WTC11 (cell line): ENCODE data around the gene EPC1. TPM values are rescaled to one million over a fixed set of nuclear protein-coding genes. Genes with fewer than 3 reads are reported as not detected.

Experiments
- ATAC-seq: fragments of 200-7000 bp; cut with Tn5 transposase; 2 replicates; pipeline ENCODE4 v1.10.0; 2021; ENCODE audit warnings: mild to moderate bottlenecking, moderate library complexity
- CTCF ChIA-PET: fragments of 300-600 bp; sonication (Branson Sonifier 250); formaldehyde crosslinking; loops from one replicate; lab custom pipeline; 2021; ENCODE audit warnings: antibody characterized with exemption; lab: Charles Lee
- POLR2A ChIA-PET: fragments of 350-600 bp; sonication (Branson Sonifier 250); formaldehyde crosslinking; loops from one replicate; lab custom pipeline; 2021; ENCODE audit warnings: antibody characterized with exemption; lab: Charles Lee
- DNase-seq: peaks from one replicate; pipeline ENCODE4 v3.0.0; 2021; ENCODE audit warnings: low spot score
- H3K27ac Mint-ChIP-seq: 2 replicates; pipeline ENCODE4 v1.8.0; 2021; ENCODE audit warnings: mixed read lengths
- H3K27me3 Mint-ChIP-seq: 2 replicates; pipeline ENCODE4 v1.8.0; 2021; ENCODE audit warnings: low read depth, mild to moderate bottlenecking, moderate library complexity, mixed read lengths
- H3K36me3 Mint-ChIP-seq: 2 replicates; pipeline ENCODE4 v1.8.0; 2021; ENCODE audit warnings: mixed read lengths
- H3K4me1 Mint-ChIP-seq: 2 replicates; pipeline ENCODE4 v1.8.0; 2022; ENCODE audit warnings: mixed read lengths
- H3K4me3 Mint-ChIP-seq: 2 replicates; pipeline ENCODE4 v1.8.0; 2021; ENCODE audit warnings: mild to moderate bottlenecking, moderate library complexity, mixed read lengths
- H3K9me3 Mint-ChIP-seq: 2 replicates; pipeline ENCODE4 v1.8.0; 2021; ENCODE audit warnings: mixed read lengths
- AFF4 ChIP-seq: sonication (generic); formaldehyde crosslinking; IDR thresholded peaks from 2 replicates; pipeline ENCODE4 v1.8.1; 2023; ENCODE audit warnings: mild to moderate bottlenecking, missing genetic modification reagents, borderline replicate concordance
- CREM ChIP-seq: sonication (generic); formaldehyde crosslinking; IDR thresholded peaks from 2 replicates; pipeline ENCODE4 v1.8.1; 2022; ENCODE audit warnings: mild to moderate bottlenecking, missing genetic modification reagents, moderate library complexity
- CTCF ChIP-seq: fragments of 200-600 bp; IDR thresholded peaks from 2 replicates; pipeline ENCODE4 v1.8.0; 2022; ENCODE audit warnings: antibody characterized with exemption
- E2F1 ChIP-seq: sonication (generic); formaldehyde crosslinking; IDR thresholded peaks from 2 replicates; pipeline ENCODE4 v1.8.0; 2022; ENCODE audit warnings: mild to moderate bottlenecking, missing genetic modification reagents
- E2F4 ChIP-seq: sonication (generic); formaldehyde crosslinking; IDR thresholded peaks from 2 replicates; pipeline ENCODE4 v1.8.1; 2022; ENCODE audit warnings: low read depth, mild to moderate bottlenecking, moderate library complexity, missing genetic modification reagents, borderline replicate concordance
- ELF4 ChIP-seq: sonication (generic); formaldehyde crosslinking; IDR thresholded peaks from 2 replicates; pipeline ENCODE4 v1.8.1; 2022; ENCODE audit warnings: low read depth, mild to moderate bottlenecking, moderate library complexity, missing genetic modification reagents
- FOXP1 ChIP-seq: sonication (generic); formaldehyde crosslinking; IDR thresholded peaks from 2 replicates; pipeline ENCODE4 v1.8.0; 2022; ENCODE audit warnings: missing genetic modification reagents, mild to moderate bottlenecking, moderate library complexity, borderline replicate concordance
- KAT7 ChIP-seq: sonication (generic); formaldehyde crosslinking; IDR thresholded peaks from 2 replicates; pipeline ENCODE4 v1.8.1; 2023; ENCODE audit warnings: missing genetic modification reagents, mild to moderate bottlenecking, borderline replicate concordance
- MXD4 ChIP-seq: fragments of 250-450 bp; sonication (Bioruptor Pico); IDR thresholded peaks from 2 replicates; pipeline ENCODE4 v1.8.0; 2021; ENCODE audit warnings: mild to moderate bottlenecking, moderate library complexity, borderline replicate concordance
- NFYB ChIP-seq: sonication (generic); formaldehyde crosslinking; conservative IDR thresholded peaks from 2 replicates; pipeline ENCODE4 v1.8.0; 2022; ENCODE audit warnings: low read depth, missing genetic modification reagents
- PRDM15 ChIP-seq: sonication (generic); formaldehyde crosslinking; IDR thresholded peaks from 2 replicates; pipeline ENCODE4 v1.8.0; 2022; ENCODE audit warnings: missing genetic modification reagents
- PRRX2 ChIP-seq: fragments of 250-450 bp; sonication (Bioruptor Pico); IDR thresholded peaks from 2 replicates; pipeline ENCODE4 v1.8.0; 2021; ENCODE audit warnings: mild to moderate bottlenecking
- TEAD1 ChIP-seq: sonication (generic); formaldehyde crosslinking; IDR thresholded peaks from 2 replicates; pipeline ENCODE4 v1.8.0; 2022; ENCODE audit warnings: mild to moderate bottlenecking, missing genetic modification reagents
- TP53 ChIP-seq: sonication (generic); formaldehyde crosslinking; IDR thresholded peaks from 2 replicates; pipeline ENCODE4 v1.8.1; 2023; ENCODE audit warnings: mild to moderate bottlenecking, missing genetic modification reagents
- ZNF219 ChIP-seq: sonication (generic); formaldehyde crosslinking; IDR thresholded peaks from 2 replicates; pipeline ENCODE4 v1.8.0; 2023; ENCODE audit warnings: missing genetic modification reagents, mild to moderate bottlenecking, borderline replicate concordance
- ZNF423 ChIP-seq: fragments of 250-450 bp; sonication (Bioruptor Pico); IDR thresholded peaks from 2 replicates; pipeline ENCODE4 v2.1.2; 2022; ENCODE audit warnings: mild to moderate bottlenecking, moderate library complexity
- ZNF532 ChIP-seq: fragments of 250-450 bp; sonication (Bioruptor Pico); IDR thresholded peaks from 2 replicates; pipeline ENCODE4 v1.9.0; 2021; ENCODE audit warnings: mild to moderate bottlenecking, borderline replicate concordance
- total RNA-seq: library from RNA; stranded (reverse); gene quantifications from 3 replicates; pipeline ENCODE4 v1.2.3, GENCODE V29; 2021

EPC1 gene
- total RNA-seq, 1 experiment from 2014 or later, result 22.5 TPM

GRCh38 chr10:32317795-32318357, 29.1 kb downstream of the EPC1 start (continued):
- no peak for TF ChIP-seq CTCF
- no peak for TF ChIP-seq AFF4
- TF ChIP-seq CREM (CRISPR knock-in tag), result no peak
- TF ChIP-seq KAT7 (CRISPR knock-in tag), result no peak
- no peak for TF ChIP-seq NFYB (CRISPR knock-in tag)
- TF ChIP-seq, all 79 proteins: peak for 0

- H3K9me3 Mint-ChIP-seq, result 0 out of 2 replicates have a peak, but pooled peaks cover 2% of the 10 kb centered on the region
- no peaks in the 10 kb centered on the region for H3K27me3 Mint-ChIP-seq
- no peak for ATAC-seq
- TF ChIP-seq ELF4 (CRISPR knock-in tag) (no peak), E2F4 (CRISPR knock-in tag) (no peak)
- peaks cover 32% of the 10 kb centered on the region for H3K4me1 Mint-ChIP-seq
- no peak overlapping the region for H3K4me3 Mint-ChIP-seq
- CTCF ChIA-PET, result no interaction called here
- POLR2A ChIA-PET, result no interaction called here
- no peak for DNase-seq
- peak overlapping the region; percentile 28 for H3K27ac Mint-ChIP-seq
- no peaks in the 10 kb centered on the region for H3K36me3 Mint-ChIP-seq
Measured at GRCh38 chr10:32315424-32315823, 31.5 kb downstream of the EPC1 start.

GRCh38 chr10:32314588-32314987, 32.4 kb downstream of the EPC1 start:
- Mint-ChIP-seq H3K27me3 (no peaks in the 10 kb centered on the region), H3K4me3 (no peak overlapping the region), H3K36me3 (no peaks in the 10 kb centered on the region), H3K9me3 (0 out of 2 replicates have a peak, but pooled peaks cover 2% of the 10 kb centered on the region), H3K27ac (peak overlapping the region; percentile 62; the same call in 1 of the 2 replicates), H3K4me1 (peaks cover 32% of the 10 kb centered on the region)
- no peak for DNase-seq
- CTCF ChIA-PET, result no interaction called here
- ATAC-seq, result no peak
- POLR2A ChIA-PET, result no interaction called here
- TF ChIP-seq ZNF532 (CRISPR knock-in tag) (no peak), PRDM15 (CRISPR knock-in tag) (no peak), TP53 (CRISPR knock-in tag) (no peak), FOXP1 (CRISPR knock-in tag) (no peak), ZNF423 (CRISPR knock-in tag) (no peak), TEAD1 (CRISPR knock-in tag) (no peak), MXD4 (CRISPR knock-in tag) (no peak), PRRX2 (CRISPR knock-in tag) (no peak), ZNF219 (no peak), E2F1 (CRISPR knock-in tag) (no peak)
